Retinal pigment epithelial cell (primary cell): ENCODE results near the gene EYS.

Source experiments
- DNase-seq: peaks from one replicate; pipeline ENCODE4 v3.0.0-alpha.2; 2010; ENCODE audit warnings: low read depth
- H3K4me3 ChIP-seq: 2 replicates; pipeline ENCODE4 v1.5.1; 2011; ENCODE audit warnings: mild to moderate bottlenecking, low read length, control low read depth, moderate library complexity
- TF ChIP-seq, protein P1 (sequence below): conservative IDR thresholded peaks from 2 replicates; pipeline ENCODE4 v1.5.1; 2011; ENCODE audit warnings: low read depth, low read length, control low read depth, inconsistent platforms

EYS gene

DNA sequence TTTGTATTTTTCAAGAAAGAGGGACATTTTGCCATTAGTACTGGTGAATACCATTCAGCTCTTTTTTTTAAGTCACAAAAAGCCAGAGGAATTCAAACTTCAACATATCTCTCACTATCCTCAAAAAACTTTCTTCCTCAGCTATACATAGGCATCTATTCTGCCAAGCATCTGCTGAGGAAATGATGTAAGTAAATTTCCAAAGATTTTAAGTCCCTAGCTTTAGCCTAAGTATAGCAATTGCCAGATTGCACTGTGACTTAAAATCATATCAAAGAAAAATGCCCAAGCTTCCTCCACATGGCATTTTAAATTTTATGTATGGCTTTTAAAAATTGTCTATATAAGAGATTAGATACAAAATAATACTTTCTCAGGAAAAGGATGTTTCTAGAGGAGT is 237.4 kb downstream of the EYS start:
- DNase-seq: no peak
- no peak overlapping the region for H3K4me3 ChIP-seq
- TF ChIP-seq, protein P1, sequence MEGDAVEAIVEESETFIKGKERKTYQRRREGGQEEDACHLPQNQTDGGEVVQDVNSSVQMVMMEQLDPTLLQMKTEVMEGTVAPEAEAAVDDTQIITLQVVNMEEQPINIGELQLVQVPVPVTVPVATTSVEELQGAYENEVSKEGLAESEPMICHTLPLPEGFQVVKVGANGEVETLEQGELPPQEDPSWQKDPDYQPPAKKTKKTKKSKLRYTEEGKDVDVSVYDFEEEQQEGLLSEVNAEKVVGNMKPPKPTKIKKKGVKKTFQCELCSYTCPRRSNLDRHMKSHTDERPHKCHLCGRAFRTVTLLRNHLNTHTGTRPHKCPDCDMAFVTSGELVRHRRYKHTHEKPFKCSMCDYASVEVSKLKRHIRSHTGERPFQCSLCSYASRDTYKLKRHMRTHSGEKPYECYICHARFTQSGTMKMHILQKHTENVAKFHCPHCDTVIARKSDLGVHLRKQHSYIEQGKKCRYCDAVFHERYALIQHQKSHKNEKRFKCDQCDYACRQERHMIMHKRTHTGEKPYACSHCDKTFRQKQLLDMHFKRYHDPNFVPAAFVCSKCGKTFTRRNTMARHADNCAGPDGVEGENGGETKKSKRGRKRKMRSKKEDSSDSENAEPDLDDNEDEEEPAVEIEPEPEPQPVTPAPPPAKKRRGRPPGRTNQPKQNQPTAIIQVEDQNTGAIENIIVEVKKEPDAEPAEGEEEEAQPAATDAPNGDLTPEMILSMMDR: no peak

DNA sequence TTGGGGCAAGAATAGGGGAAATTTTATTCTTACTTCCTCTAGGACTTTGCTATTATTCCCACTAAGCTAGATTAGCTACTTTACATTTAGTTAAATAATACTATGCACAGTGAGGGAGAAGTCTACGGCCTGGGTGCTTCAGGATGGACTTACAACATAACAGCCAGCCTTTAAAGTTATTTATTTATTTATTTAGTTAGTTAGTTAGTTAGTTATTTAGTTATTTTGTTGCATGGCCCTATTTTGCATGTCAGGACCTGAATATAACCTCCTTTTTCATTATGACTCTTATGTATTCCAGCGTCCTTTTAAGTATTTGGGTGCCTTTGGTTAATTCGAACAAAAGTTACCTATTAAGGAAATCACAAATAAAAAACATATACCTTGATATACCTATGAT is 238.7 kb downstream of the EYS start:
- no peak overlapping the region for H3K4me3 ChIP-seq
- TF ChIP-seq, protein P1: no peak
- no peak for DNase-seq

DNA sequence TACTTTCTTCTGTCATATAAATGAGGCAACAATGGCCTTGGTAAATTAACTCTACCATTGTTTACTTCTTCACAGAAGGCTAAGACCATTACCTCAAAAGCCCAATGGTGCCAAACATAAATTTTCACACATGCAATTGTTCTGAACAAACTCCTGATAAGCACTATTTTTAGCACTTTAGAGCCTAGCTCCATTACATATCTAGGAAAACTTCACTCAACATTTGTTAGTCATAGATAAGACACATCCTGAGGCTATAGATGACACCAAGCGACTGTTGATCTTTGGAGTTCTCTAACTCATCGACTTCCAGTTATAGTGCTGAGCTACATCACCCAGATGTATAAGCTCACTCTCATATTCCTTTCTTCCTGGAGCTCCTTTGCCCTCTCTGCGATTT is 245.9 kb downstream of the EYS start:
- TF ChIP-seq, protein P1: no peak
- H3K4me3 ChIP-seq: no peak overlapping the region
- DNase-seq: no peak

DNA sequence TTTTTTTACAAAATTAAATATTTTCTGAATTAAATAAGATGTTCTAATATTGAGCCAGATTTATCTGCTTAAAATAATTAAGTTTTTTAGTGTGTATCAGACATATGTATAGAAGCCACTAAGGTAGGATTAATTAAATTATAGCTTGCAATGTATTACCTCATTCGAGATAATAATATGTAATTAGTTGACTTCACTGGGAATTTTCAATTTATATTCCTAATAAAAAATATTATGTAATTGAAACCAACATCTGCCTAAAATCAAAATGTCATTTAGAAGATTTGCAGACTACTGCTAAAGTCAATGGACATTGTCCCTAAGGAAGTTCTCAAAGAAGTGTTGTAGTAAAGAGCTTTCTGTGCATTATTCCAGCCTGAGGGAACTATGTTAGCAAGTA is 254.7 kb downstream of the EYS start:
- H3K4me3 ChIP-seq: no peak overlapping the region
- TF ChIP-seq, protein P1: no peak
- no peak for DNase-seq

- no peak for DNase-seq
- TF ChIP-seq, protein P1: no peak
- H3K4me3 ChIP-seq: no peak overlapping the region
These were observed 256.6 kb downstream of the EYS start for GRCh38 chr6:65450451-65450850.

- TF ChIP-seq, protein P1: no peak
- no peak for DNase-seq
- no peak overlapping the region for H3K4me3 ChIP-seq
These were observed 257.1 kb downstream of the EYS start for GRCh38 chr6:65449926-65450325.

GRCh38 chr6:65448866-65449265 is 258.2 kb downstream of the EYS start:
- DNase-seq: no peak
- no peak overlapping the region for H3K4me3 ChIP-seq
- TF ChIP-seq, protein P1: no peak
